ENCODE results near the gene TSC2.
"Not testable (repeated sequence)": the region's sequence is repeated elsewhere in the genome, so short reads cannot be mapped to it uniquely, and the experiment has no call there.

Gene TSC2

GRCh38 chr16:2087748-2088631, 40.2 kb downstream of the TSC2 start:
- DNase-seq, result no peak

- no peak for DNase-seq
These were observed 41.1 kb downstream of the TSC2 start for GRCh38 chr16:2088759-2089358.

- DNase-seq, result no peak
These were observed 42.1 kb downstream of the TSC2 start for GRCh38 chr16:2089706-2090480.

GRCh38 chr16:2090481-2090776, 42.6 kb downstream of the TSC2 start:
- no peak for DNase-seq

GRCh38 chr16:2090777-2091546, 43.2 kb downstream of the TSC2 start:
- peak; percentile 51 for DNase-seq

GRCh38 chr16:2091547-2092255, 43.9 kb downstream of the TSC2 start:
- DNase-seq, result no peak

GRCh38 chr16:2092256-2092620, 44.5 kb downstream of the TSC2 start:
- DNase-seq, result no peak

- no peak for DNase-seq
These were observed 45.1 kb downstream of the TSC2 start for GRCh38 chr16:2092866-2093265.

- DNase-seq, result no peak
These were observed 46.0 kb downstream of the TSC2 start for GRCh38 chr16:2093793-2094192.

- DNase-seq, result no peak
These were observed 47.6 kb downstream of the TSC2 start for GRCh38 chr16:2095315-2095853.

- no peak for DNase-seq
These were observed 48.3 kb downstream of the TSC2 start for GRCh38 chr16:2095918-2096582.

GRCh38 chr16:2096853-2097595, 49.2 kb downstream of the TSC2 start:
- DNase-seq, result no peak

GRCh38 chr16:2097689-2098088, 49.9 kb downstream of the TSC2 start:
- not testable (repeated sequence) for DNase-seq

GRCh38 chr16:2101581-2101980, 53.8 kb downstream of the TSC2 start:
- DNase-seq, result not testable (repeated sequence)

GRCh38 chr16:2102471-2102870, 54.7 kb downstream of the TSC2 start:
- no peak for DNase-seq

- not testable (repeated sequence) for DNase-seq
These were observed 56.7 kb downstream of the TSC2 start for GRCh38 chr16:2104464-2104863.

- not testable (repeated sequence) for DNase-seq
These were observed 57.5 kb downstream of the TSC2 start for GRCh38 chr16:2105291-2105690.

GRCh38 chr16:2105769-2106168, 58.0 kb downstream of the TSC2 start:
- DNase-seq, result not testable (repeated sequence)

- not testable (repeated sequence) for DNase-seq
These were observed 58.4 kb downstream of the TSC2 start for GRCh38 chr16:2106211-2106610.

GRCh38 chr16:2107121-2107790, 59.5 kb downstream of the TSC2 start:
- not testable (repeated sequence) for DNase-seq

Data from cortex of kidney (tissue), 1 donor.